ENCODE results near the gene COX6B2.

COX6B2 gene

DNA sequence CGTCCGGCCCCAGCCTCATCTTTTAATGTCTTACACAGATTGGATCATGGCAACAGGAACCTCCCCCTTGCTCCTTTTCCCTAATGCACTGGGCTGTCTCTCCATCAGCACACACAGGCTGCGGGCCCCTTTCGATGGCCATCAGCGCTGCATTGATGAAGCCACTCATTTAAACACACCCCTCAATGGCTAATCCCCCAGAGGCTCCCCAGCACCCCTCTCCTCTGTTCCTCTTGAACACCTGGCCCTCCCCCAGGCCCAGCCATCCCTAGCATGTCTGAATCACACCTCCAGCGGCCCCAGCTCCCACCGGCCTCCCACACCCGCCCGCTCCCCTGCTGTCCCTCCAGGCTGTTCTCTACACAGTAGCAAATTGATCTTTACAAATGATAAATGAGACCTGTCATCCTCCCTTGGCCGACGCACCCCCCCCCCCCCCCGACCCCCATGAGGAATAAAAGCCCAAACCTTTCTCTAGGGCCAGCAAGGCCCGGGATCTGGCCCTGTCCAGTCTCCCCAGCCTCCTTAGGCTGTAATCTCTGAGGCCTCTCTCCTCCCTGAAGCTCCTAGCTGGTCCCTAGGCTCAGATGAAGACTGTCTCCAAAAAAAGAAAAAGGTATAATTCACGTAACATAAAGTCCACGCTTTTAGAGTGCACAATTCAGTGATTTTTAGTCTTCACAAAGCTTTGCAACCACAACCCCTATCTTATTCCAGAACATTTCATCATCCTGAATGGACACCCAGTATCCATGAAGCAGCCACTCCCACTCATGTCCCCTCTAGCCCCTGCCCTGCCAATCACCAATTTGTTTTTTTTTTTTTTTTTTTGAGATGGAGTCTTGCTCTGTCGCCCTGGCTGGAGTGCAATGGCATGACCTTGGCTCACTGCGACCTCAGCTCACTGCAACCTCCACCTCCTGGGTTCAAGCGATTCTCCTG is 38.6 kb upstream of the COX6B2 start:
- TF ChIP-seq, protein P1, sequence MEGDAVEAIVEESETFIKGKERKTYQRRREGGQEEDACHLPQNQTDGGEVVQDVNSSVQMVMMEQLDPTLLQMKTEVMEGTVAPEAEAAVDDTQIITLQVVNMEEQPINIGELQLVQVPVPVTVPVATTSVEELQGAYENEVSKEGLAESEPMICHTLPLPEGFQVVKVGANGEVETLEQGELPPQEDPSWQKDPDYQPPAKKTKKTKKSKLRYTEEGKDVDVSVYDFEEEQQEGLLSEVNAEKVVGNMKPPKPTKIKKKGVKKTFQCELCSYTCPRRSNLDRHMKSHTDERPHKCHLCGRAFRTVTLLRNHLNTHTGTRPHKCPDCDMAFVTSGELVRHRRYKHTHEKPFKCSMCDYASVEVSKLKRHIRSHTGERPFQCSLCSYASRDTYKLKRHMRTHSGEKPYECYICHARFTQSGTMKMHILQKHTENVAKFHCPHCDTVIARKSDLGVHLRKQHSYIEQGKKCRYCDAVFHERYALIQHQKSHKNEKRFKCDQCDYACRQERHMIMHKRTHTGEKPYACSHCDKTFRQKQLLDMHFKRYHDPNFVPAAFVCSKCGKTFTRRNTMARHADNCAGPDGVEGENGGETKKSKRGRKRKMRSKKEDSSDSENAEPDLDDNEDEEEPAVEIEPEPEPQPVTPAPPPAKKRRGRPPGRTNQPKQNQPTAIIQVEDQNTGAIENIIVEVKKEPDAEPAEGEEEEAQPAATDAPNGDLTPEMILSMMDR (IDR thresholded peaks at IDR 0.05; ENCODE audit: unreplicated experiment in 3 of 3), result no peak
- Mint-ChIP-seq H3K4me1 (peaks cover 28% of the 10 kb centered on the region), H3K27ac (peak overlapping the region in 1 of 3 experiments; percentile 53)

DNA sequence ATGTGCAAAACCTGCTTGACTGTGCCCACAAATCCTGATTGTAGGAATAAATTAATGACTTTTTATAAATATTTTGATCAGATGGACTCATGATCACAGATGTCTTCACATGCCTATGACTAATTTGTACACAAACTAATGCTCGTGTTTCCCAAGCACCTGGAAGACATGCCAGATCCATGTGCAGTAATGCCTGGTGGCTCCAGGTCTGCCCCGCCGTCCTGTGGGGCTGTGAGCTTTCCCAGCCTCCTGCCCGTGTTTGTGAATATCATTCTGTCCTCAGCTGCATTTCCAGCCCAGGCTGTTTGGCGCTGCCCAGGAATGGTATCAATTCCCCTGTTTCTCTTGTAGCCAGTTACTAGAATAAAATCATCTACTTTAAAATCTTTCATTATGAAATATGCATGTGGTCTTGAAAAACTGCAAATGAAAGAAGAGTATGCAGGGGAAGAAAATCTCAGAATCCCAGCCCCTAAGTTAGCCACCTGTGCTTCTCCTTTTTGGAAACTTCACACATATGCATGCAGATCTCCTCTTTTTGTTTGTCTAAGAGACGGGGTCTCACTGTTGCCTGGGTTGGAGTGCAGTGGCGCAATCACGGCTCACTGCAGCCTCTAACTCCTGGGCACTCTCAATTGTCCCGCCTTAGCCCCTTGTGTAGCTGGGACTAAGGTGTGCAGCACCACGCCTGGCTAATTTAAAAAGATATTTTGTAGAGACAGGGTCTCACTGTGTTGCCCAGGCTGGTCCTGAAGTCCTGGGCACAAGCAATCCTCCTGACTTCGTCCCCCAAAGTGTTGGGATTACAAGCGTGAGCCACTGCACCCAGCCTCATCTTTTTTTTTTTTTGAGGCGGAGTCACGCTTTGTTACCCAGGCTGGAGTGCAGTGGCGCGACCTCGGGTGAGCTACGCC is 37.4 kb upstream of the COX6B2 start:
- Mint-ChIP-seq H3K9me3 (no peaks in the 10 kb centered on the region), H3K36me3 (ENCODE audit: low read depth) (peaks cover 34% of the 10 kb centered on the region), H3K4me3 (peak overlapping the region in 1 of 3 experiments; percentile 51), H3K4me1 (peaks cover 35% of the 10 kb centered on the region), H3K27ac (no peak overlapping the region), H3K27me3 (ENCODE audit: low read depth) (no peaks in the 10 kb centered on the region)
- TF ChIP-seq, protein P1 (IDR thresholded peaks at IDR 0.05; ENCODE audit: unreplicated experiment in 3 of 3), result no peak

More for the DNA sequence above, 38.6 kb upstream of the COX6B2 start:
- H3K9me3 Mint-ChIP-seq, result no peaks in the 10 kb centered on the region
- H3K36me3 Mint-ChIP-seq (ENCODE audit: low read depth), result peaks cover 28% of the 10 kb centered on the region
- peak overlapping the region in 1 of 3 experiments; percentile 37 for H3K4me3 Mint-ChIP-seq
- H3K27me3 Mint-ChIP-seq (ENCODE audit: low read depth), result no peaks in the 10 kb centered on the region

DNA sequence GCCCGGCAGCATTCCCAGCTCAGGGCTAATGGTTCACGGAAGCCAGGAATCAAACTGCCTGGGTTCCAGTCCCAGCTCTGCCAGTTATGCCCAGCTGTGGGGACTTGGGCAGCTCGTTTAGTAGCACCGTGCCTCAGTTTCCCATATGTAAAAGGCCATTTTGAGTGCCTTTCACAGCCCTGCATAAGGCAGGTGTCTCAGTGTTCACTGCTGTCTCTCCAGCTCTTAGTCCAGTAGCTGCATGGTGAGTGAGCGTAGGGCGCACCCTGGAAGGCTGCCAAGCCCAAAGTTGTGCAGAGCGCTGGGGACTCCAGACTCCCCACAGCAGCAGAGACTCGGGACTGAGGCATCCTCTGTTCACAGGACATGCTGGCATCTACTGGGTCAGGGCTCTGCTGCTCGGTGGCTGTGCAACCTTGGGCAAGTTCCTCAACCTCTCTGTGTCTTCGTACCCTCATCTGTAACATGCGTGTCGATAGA is 36.7 kb upstream of the COX6B2 start:
- H3K4me1 Mint-ChIP-seq, result peaks cover 41% of the 10 kb centered on the region
- peaks cover 41% of the 10 kb centered on the region for H3K36me3 Mint-ChIP-seq (ENCODE audit: low read depth)
- no peak overlapping the region for H3K4me3 Mint-ChIP-seq
- TF ChIP-seq, protein P1 (IDR thresholded peaks at IDR 0.05; ENCODE audit: unreplicated experiment in 3 of 3), result no peak
- no peaks in the 10 kb centered on the region for H3K27me3 Mint-ChIP-seq (ENCODE audit: low read depth)
- H3K27ac Mint-ChIP-seq, result peak overlapping the region in 1 of 3 experiments; percentile 17
- H3K9me3 Mint-ChIP-seq, result no peaks in the 10 kb centered on the region

DNA sequence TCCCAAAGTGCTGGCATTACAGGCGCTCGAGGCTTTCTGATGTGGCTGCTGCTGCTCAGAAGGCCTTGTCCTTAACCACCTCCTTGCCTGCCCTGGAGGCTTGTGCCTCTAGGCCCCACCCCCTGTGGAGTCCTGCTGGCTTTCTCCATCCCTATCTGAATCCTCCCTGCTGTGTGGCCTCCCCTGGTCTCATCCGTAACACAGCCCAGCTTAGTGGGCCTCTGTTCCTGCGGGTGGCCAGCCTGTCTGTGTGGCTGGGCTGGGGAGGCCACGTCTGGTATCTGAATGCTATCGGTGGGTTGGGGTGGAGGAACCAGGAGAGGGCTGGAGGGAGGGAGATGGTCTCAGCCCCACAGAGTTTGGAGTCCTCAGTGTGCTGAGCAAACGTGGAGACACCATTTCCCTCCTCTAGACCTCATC is 36.0 kb upstream of the COX6B2 start:
- peaks cover 45% of the 10 kb centered on the region for H3K4me1 Mint-ChIP-seq
- H3K27me3 Mint-ChIP-seq (ENCODE audit: low read depth), result no peaks in the 10 kb centered on the region
- peak overlapping the region in 2 of 3 experiments; percentile 8 to 83 for H3K4me3 Mint-ChIP-seq
- no peaks in the 10 kb centered on the region for H3K9me3 Mint-ChIP-seq
- peak overlapping the region in 1 of 3 experiments; percentile 17 for H3K27ac Mint-ChIP-seq
- TF ChIP-seq, protein P1 (IDR thresholded peaks at IDR 0.05; ENCODE audit: unreplicated experiment in 3 of 3), result no peak
- peaks cover 44% of the 10 kb centered on the region for H3K36me3 Mint-ChIP-seq (ENCODE audit: low read depth)

DNA sequence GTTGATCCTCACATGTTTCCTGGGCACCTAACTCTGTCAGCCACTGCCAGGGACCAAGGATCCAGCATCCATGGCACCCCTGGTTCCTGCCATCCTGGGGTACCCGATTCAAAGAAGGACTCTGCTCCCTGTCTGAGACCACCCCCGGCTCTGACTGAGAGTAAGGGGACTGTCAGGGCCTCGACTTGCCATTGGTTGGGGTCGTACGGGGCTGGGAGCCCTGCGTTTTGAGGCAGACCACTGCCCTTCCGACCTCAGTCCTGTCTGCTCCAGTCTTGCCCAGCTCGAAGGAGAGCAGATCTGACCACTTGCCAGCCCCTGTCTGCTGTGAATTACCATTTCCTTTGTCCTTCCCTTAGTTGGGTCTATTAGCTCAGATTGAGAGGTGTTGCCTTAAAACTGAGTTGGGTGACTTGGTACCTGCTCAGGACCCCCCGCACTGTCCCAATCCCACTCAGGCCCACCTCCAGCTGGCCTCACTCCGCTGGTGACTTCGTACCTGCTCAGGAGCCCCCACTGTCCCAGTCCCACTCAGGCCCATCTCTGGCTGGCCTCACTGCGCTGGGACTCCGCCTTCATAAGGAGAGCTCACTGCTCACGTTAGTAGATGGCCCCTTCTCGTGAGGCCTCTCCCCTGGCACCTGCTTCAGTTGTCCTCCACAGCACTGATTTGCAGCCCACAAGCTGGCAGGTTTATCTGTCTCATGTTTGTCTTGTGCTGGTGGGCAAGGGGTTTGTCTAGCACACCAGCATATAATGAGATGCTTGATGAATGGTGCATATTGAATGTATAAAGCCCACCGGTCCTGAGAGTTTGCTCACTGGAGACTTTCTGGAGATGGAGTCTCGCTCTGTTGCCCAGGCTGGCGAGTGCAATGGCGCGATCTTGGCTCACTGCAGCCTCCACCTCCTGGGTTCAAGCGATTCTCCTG is 35.1 kb upstream of the COX6B2 start:
- peaks cover 52% of the 10 kb centered on the region for H3K4me1 Mint-ChIP-seq
- H3K27me3 Mint-ChIP-seq (ENCODE audit: low read depth), result no peaks in the 10 kb centered on the region
- H3K36me3 Mint-ChIP-seq (ENCODE audit: low read depth), result peaks cover 44% of the 10 kb centered on the region
- peak overlapping the region; percentile 64 to 83 (median 66) for H3K4me3 Mint-ChIP-seq
- H3K9me3 Mint-ChIP-seq, result no peaks in the 10 kb centered on the region
- peak overlapping the region in 1 of 3 experiments; percentile 33 for H3K27ac Mint-ChIP-seq
- TF ChIP-seq, protein P1 (IDR thresholded peaks at IDR 0.05; ENCODE audit: unreplicated experiment in 3 of 3), result no peak

Measured in nephron (organoid).